GM03348 (cell line): Measurements from ENCODE around the gene SLIT1.

ENCODE experiments used
- DNase-seq: peaks from one replicate; pipeline ENCODE4 v3.0.0; 2012; ENCODE audit warnings: low spot score

Gene SLIT1

GRCh38 chr10:97169911-97170693 is 15.7 kb downstream of the SLIT1 start:
- DNase-seq, result no peak

- no peak for DNase-seq
These were observed 16.7 kb downstream of the SLIT1 start for GRCh38 chr10:97169063-97169462.

- no peak for DNase-seq
These were observed 17.1 kb downstream of the SLIT1 start for GRCh38 chr10:97168645-97169044.

GRCh38 chr10:97165499-97165898 is 20.3 kb downstream of the SLIT1 start:
- no peak for DNase-seq

GRCh38 chr10:97163781-97164501 is 21.8 kb downstream of the SLIT1 start:
- no peak for DNase-seq

GRCh38 chr10:97163181-97163580 is 22.6 kb downstream of the SLIT1 start:
- DNase-seq, result no peak

GRCh38 chr10:97159646-97160305 is 26.0 kb downstream of the SLIT1 start:
- DNase-seq, result no peak

- DNase-seq, result no peak
These were observed 28.1 kb downstream of the SLIT1 start for GRCh38 chr10:97157578-97158095.

- no peak for DNase-seq
These were observed 31.0 kb downstream of the SLIT1 start for GRCh38 chr10:97154781-97155180.

- DNase-seq, result no peak
These were observed 31.6 kb downstream of the SLIT1 start for GRCh38 chr10:97154162-97154561.

GRCh38 chr10:97153270-97153850 is 32.4 kb downstream of the SLIT1 start:
- no peak for DNase-seq

GRCh38 chr10:97151307-97151914 is 34.3 kb downstream of the SLIT1 start:
- DNase-seq, result no peak

GRCh38 chr10:97150616-97151015 is 35.1 kb downstream of the SLIT1 start:
- no peak for DNase-seq

- DNase-seq, result no peak
These were observed 35.7 kb downstream of the SLIT1 start for GRCh38 chr10:97150013-97150595.

- DNase-seq, result no peak
These were observed 36.7 kb downstream of the SLIT1 start for GRCh38 chr10:97149079-97149531.

GRCh38 chr10:97144297-97144696 is 41.5 kb downstream of the SLIT1 start:
- no peak for DNase-seq

- no peak for DNase-seq
These were observed 42.9 kb downstream of the SLIT1 start for GRCh38 chr10:97142834-97143233.

GRCh38 chr10:97140902-97141745 is 44.6 kb downstream of the SLIT1 start:
- no peak for DNase-seq

GRCh38 chr10:97140049-97140846 is 45.5 kb downstream of the SLIT1 start:
- DNase-seq, result no peak

GRCh38 chr10:97139651-97140048 is 46.1 kb downstream of the SLIT1 start:
- no peak for DNase-seq
